HCT116 (cell line): Measurements from ENCODE around the gene PIGQ. TPM values are rescaled to one million over a fixed set of nuclear protein-coding genes. Genes with fewer than 3 reads are reported as not detected.

Experiments used
- ATAC-seq: fragments of 200-7000 bp; cut with Tn5 transposase; 2 replicates; pipeline ENCODE4 v1.9.1; 2020; ENCODE audit warnings: mild to moderate bottlenecking, moderate library complexity
- BruUV-seq: library from RNA; stranded (reverse); fragments of 400-500 nt; replicated peaks from 2 replicates; lab custom pipeline; 2021; lab: Mats Ljungman, UMichigan
- CTCF ChIA-PET: fragments of 300-600 bp; sonication (Branson Sonifier 250); formaldehyde crosslinking; loops from one replicate; lab custom pipeline; 2021; ENCODE audit warnings: antibody characterized with exemption; lab: Charles Lee
- POLR2A ChIA-PET: fragments of 300-600, 350-600 bp; sonication (Branson Sonifier 250); formaldehyde crosslinking; loops from one replicate; lab custom pipeline; 2021; ENCODE audit warnings: antibody characterized with exemption; lab: Charles Lee
- RAD21 ChIA-PET, 2 experiments: fragments of 300-600 bp; sonication (Branson Sonifier 250); formaldehyde crosslinking; loops; one replicate each; lab custom pipeline; 2023; ENCODE audit warnings: low total read pairs in 2 of 2; ENCODE audit not compliant: uncharacterized antibody in 2 of 2, unreplicated experiment in 2 of 2, low non-redundant PET in 1 of 2; lab: Charles Lee
- DNase-seq: peaks from one replicate; pipeline ENCODE4 v3.0.0-alpha.2; 2010; ENCODE audit warnings: low read depth, low spot score
- H2AFZ ChIP-seq: fragments of 200-600 bp; shearing (Covaris generic), sonication (generic); 2 replicates; pipeline ENCODE4 v1.6.1; 2017; ENCODE audit warnings: low read depth, mixed run types, mixed read lengths, antibody characterized with exemption, low read length; ENCODE audit not compliant: poor library complexity, severe bottlenecking
- H3K27ac ChIP-seq: 2 replicates; pipeline ENCODE4 v1.5.1; 2012; ENCODE audit warnings: low read depth, low read length
- H3K27me3 ChIP-seq: fragments of 200-600 bp; sonication (generic); 2 replicates; pipeline ENCODE4 v1.6.1; 2016; ENCODE audit warnings: mixed run types, low read length, mixed read lengths; ENCODE audit not compliant: insufficient read depth
- H3K36me3 ChIP-seq, 2 experiments: fragments of 200-500 bp in 1 of 2; fragments of 200-600 bp in 1 of 2; sonication (Bioruptor generic) in 1 of 2; sonication (generic) in 1 of 2; 2 replicates each; pipeline versions ENCODE4 v1.5.1 to v1.6.1; 2014 to 2016; ENCODE audit warnings: low read length in 2 of 2, inconsistent platforms in 1 of 2, mixed read lengths in 1 of 2, mixed run types in 1 of 2; ENCODE audit not compliant: insufficient read depth in 2 of 2, control insufficient read depth in 1 of 2
- H3K4me1 ChIP-seq, 2 experiments: fragments of 200-600 bp in 1 of 2; sonication (generic) in 1 of 2; 2 replicates each; pipeline versions ENCODE4 v1.5.1 to v1.6.1; 2012 to 2017; ENCODE audit warnings: low read length in 2 of 2, inconsistent platforms in 1 of 2, mild to moderate bottlenecking in 1 of 2, mixed read lengths in 1 of 2, mixed run types in 1 of 2, moderate library complexity in 1 of 2; ENCODE audit not compliant: insufficient read depth in 2 of 2, control insufficient read depth in 1 of 2
- H3K4me2 ChIP-seq: fragments of 200-600 bp; sonication (generic); 2 replicates; pipeline ENCODE4 v1.6.1; 2017; ENCODE audit warnings: mixed run types, low read length, mixed read lengths
- H3K4me3 ChIP-seq, 2 experiments: fragments of 200-600 bp in 1 of 2; sonication (generic) in 1 of 2; replicated peaks in 1 of 2; 2 replicates each; pipeline ENCODE4 v1.5.1; 2011 to 2016; ENCODE audit warnings: low read length in 2 of 2, control low read depth in 1 of 2, low read depth in 1 of 2, mild to moderate bottlenecking in 1 of 2, mixed read lengths in 1 of 2, mixed run types in 1 of 2
- H3K79me2 ChIP-seq: fragments of 200-600 bp; sonication (generic); 2 replicates; pipeline ENCODE4 v1.6.1; 2017; ENCODE audit warnings: mild to moderate bottlenecking, mixed run types, low read length, moderate library complexity, mixed read lengths; ENCODE audit not compliant: insufficient read depth
- H3K9ac ChIP-seq: fragments of 200-600 bp; sonication (generic); 2 replicates; pipeline ENCODE4 v1.6.1; 2016; ENCODE audit warnings: low read length, mixed read lengths
- H3K9me2 ChIP-seq: fragments of 200-600 bp; sonication (generic), shearing (Covaris generic); 2 replicates; pipeline ENCODE4 v1.6.1; 2017; ENCODE audit warnings: mixed run types, mild to moderate bottlenecking, moderate library complexity; ENCODE audit not compliant: insufficient read depth
- H3K9me3 ChIP-seq, 2 experiments: fragments of 200-500 bp in 1 of 2; fragments of 200-600 bp in 1 of 2; sonication (Bioruptor generic) in 1 of 2; sonication (generic) in 1 of 2; 2 replicates each; pipeline ENCODE4 v1.6.1; 2014 to 2017; ENCODE audit warnings: low read length in 2 of 2, mixed read lengths in 2 of 2, inconsistent platforms in 1 of 2, low read depth in 1 of 2, mild to moderate bottlenecking in 1 of 2, mixed run types in 1 of 2, moderate library complexity in 1 of 2; ENCODE audit not compliant: control insufficient read depth in 1 of 2, insufficient read depth in 1 of 2
- H4K20me1 ChIP-seq: fragments of 200-600 bp; sonication (generic), shearing (Covaris generic); 2 replicates; pipeline ENCODE4 v1.6.1; 2017; ENCODE audit warnings: mixed run types, mild to moderate bottlenecking, moderate library complexity; ENCODE audit not compliant: insufficient read depth
- CEBPB ChIP-seq: IDR thresholded peaks from 2 replicates; pipeline ENCODE4 v1.6.1; 2012; ENCODE audit warnings: low read depth
- ELF1 ChIP-seq: IDR thresholded peaks from 2 replicates; pipeline ENCODE4 v1.6.1; 2012; ENCODE audit warnings: low read depth, borderline replicate concordance
- RAD21 ChIP-seq: IDR thresholded peaks from 2 replicates; pipeline ENCODE4 v1.6.1; 2012; ENCODE audit warnings: low read depth, mild to moderate bottlenecking
- SIN3A ChIP-seq: IDR thresholded peaks from 2 replicates; pipeline ENCODE4 v1.6.1; 2012; ENCODE audit warnings: low read depth
- SRF ChIP-seq: IDR thresholded peaks from 2 replicates; pipeline ENCODE4 v1.6.1; 2012; ENCODE audit warnings: low read depth
- intact Hi-C: fragments of 100-400 bp; cut with micrococcal nuclease; formaldehyde crosslinking; loops from 2 replicates; pipeline ENCODE4 v1.10.0; 2022
- total RNA-seq: library from RNA; stranded (reverse); gene quantifications from one replicate; pipeline ENCODE4 v1.2.1, GENCODE V29; 2021; ENCODE audit not compliant: unreplicated experiment
- TF ChIP-seq, protein P1 (sequence below): IDR thresholded peaks from 2 replicates; pipeline ENCODE4 v1.6.1; 2012
- TF ChIP-seq, protein P2 (sequence below): IDR thresholded peaks from 2 replicates; pipeline ENCODE4 v1.6.1; 2012
- TF ChIP-seq, protein P3 (sequence below): IDR thresholded peaks from 2 replicates; pipeline ENCODE4 v1.6.1; 2011; ENCODE audit warnings: mild to moderate bottlenecking, low read length, moderate library complexity; ENCODE audit not compliant: insufficient replicate concordance; ENCODE audit errors: extremely low read depth
- TF ChIP-seq, protein P4 (sequence below): IDR thresholded peaks from 2 replicates; pipeline ENCODE4 v1.6.1; 2012; ENCODE audit warnings: low read depth

The PIGQ gene
- total RNA-seq, 1 experiment from 2014 or later: 21.0 TPM

DNA sequence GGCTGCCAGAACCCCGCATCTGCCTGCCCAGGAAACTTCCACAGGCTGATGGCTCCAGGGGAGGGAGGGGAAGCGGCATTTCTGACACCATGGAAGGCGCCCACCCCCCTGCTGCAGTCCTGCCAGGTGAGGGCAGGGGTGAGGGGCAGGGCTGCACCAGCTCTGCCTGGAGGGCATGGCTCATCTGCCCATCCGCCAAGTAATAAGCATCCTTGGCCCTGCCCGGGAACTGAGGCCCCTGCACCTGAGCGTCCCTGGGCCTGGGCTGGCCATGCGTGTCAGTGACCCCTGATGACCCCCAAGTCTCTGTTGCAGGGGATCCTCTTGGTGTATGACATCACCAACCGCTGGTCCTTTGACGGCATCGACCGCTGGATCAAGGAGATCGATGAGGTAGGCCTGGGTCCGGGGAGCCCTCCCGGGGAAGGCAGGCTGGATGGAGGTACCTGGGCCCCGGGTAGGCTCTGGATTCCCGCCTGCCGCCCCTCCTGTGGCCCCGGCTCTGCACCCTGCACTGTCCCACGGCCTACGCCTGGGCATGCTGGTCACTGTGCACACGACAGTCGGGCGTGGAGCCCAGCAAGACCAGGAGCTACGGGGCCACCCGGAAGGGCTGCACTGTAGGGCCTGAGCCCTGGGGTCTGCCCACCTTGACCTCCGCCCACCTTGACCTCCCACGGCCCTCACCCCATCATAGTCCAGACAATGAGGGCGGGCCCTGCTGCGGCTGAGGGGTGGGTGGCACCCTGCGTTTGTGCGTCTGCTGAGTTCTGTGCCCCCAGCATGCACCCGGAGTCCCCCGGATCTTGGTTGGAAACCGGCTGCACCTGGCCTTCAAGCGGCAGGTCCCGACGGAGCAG is 55.6 kb downstream of the PIGQ start:
- intact Hi-C loops: loop anchor here (5.0 kb wide), 1 partner anchor 33 kb away; the partner anchor contains the start of gene RAB40C
- H3K27ac ChIP-seq: peak overlapping the region; percentile 83; the same call in 1 of the 2 replicates
- H2AFZ ChIP-seq: no peak overlapping the region
- no peak overlapping the region for H3K9ac ChIP-seq
- ATAC-seq: no peak
- DNase-seq: no peak
- POLR2A ChIA-PET: no interaction called here
- no peaks in the 10 kb centered on the region for H3K9me2 ChIP-seq
- H3K4me2 ChIP-seq: peak overlapping the region; percentile 61; the same call in 1 of the 2 replicates
- no peaks in the 10 kb centered on the region for H3K36me3 ChIP-seq
- H4K20me1 ChIP-seq: no peaks in the 10 kb centered on the region
- peaks cover 35 to 56% of the 10 kb centered on the region in 2 experiments for H3K4me1 ChIP-seq
- TF ChIP-seq, protein P1, sequence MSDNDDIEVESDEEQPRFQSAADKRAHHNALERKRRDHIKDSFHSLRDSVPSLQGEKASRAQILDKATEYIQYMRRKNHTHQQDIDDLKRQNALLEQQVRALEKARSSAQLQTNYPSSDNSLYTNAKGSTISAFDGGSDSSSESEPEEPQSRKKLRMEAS: no peak
- TF ChIP-seq RAD21 (no peak), SRF (no peak), ELF1 (no peak), SIN3A (no peak), CEBPB (no peak)
- TF ChIP-seq, protein P2, sequence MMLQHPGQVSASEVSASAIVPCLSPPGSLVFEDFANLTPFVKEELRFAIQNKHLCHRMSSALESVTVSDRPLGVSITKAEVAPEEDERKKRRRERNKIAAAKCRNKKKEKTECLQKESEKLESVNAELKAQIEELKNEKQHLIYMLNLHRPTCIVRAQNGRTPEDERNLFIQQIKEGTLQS: no peak
- TF ChIP-seq, protein P3, sequence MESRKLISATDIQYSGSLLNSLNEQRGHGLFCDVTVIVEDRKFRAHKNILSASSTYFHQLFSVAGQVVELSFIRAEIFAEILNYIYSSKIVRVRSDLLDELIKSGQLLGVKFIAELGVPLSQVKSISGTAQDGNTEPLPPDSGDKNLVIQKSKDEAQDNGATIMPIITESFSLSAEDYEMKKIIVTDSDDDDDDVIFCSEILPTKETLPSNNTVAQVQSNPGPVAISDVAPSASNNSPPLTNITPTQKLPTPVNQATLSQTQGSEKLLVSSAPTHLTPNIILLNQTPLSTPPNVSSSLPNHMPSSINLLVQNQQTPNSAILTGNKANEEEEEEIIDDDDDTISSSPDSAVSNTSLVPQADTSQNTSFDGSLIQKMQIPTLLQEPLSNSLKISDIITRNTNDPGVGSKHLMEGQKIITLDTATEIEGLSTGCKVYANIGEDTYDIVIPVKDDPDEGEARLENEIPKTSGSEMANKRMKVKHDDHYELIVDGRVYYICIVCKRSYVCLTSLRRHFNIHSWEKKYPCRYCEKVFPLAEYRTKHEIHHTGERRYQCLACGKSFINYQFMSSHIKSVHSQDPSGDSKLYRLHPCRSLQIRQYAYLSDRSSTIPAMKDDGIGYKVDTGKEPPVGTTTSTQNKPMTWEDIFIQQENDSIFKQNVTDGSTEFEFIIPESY: no peak
- TF ChIP-seq, protein P4, sequence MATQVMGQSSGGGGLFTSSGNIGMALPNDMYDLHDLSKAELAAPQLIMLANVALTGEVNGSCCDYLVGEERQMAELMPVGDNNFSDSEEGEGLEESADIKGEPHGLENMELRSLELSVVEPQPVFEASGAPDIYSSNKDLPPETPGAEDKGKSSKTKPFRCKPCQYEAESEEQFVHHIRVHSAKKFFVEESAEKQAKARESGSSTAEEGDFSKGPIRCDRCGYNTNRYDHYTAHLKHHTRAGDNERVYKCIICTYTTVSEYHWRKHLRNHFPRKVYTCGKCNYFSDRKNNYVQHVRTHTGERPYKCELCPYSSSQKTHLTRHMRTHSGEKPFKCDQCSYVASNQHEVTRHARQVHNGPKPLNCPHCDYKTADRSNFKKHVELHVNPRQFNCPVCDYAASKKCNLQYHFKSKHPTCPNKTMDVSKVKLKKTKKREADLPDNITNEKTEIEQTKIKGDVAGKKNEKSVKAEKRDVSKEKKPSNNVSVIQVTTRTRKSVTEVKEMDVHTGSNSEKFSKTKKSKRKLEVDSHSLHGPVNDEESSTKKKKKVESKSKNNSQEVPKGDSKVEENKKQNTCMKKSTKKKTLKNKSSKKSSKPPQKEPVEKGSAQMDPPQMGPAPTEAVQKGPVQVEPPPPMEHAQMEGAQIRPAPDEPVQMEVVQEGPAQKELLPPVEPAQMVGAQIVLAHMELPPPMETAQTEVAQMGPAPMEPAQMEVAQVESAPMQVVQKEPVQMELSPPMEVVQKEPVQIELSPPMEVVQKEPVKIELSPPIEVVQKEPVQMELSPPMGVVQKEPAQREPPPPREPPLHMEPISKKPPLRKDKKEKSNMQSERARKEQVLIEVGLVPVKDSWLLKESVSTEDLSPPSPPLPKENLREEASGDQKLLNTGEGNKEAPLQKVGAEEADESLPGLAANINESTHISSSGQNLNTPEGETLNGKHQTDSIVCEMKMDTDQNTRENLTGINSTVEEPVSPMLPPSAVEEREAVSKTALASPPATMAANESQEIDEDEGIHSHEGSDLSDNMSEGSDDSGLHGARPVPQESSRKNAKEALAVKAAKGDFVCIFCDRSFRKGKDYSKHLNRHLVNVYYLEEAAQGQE: no peak
- TF ChIP-seq, all 23 proteins: peak for 0
- no peaks in the 10 kb centered on the region for H3K79me2 ChIP-seq
- no peaks in the 10 kb centered on the region for H3K9me3 ChIP-seq
- no peak overlapping the region for H3K4me3 ChIP-seq
- BruUV-seq: no TSS peak
- no peaks in the 10 kb centered on the region for H3K27me3 ChIP-seq
- ChIA-PET CTCF (no interaction called here), RAD21 (no interaction called here)
